Sigmoid colon (tissue), 7 donors: ENCODE measurements around the gene VPS18. TPM values are rescaled to one million over a fixed set of nuclear protein-coding genes. Genes with fewer than 3 reads are reported as not detected.
A peak's percentile ranks its signal among the peaks of the same experiment; 100 is the strongest.

ENCODE experiments used
- DNase-seq: peaks from one replicate; pipeline ENCODE4 v3.0.0-alpha.2; 2019
- H3K27ac ChIP-seq, 4 donors: fragments of 200-600 bp; sonication (generic); one replicate each; pipeline ENCODE4 v1.5.1; 2016 to 2019; ENCODE audit warnings: mild to moderate bottlenecking in 1 of 4
- H3K27me3 ChIP-seq, 3 donors: fragments of 200-600 bp; sonication (generic); one replicate each; pipeline ENCODE4 v1.5.1; 2019; ENCODE audit warnings: mild to moderate bottlenecking in 1 of 3
- H3K36me3 ChIP-seq, 4 donors: fragments of 200-600 bp; sonication (generic); one replicate each; pipeline ENCODE4 v1.5.1; 2016 to 2019
- H3K4me1 ChIP-seq, 4 donors: fragments of 200-600 bp; sonication (generic); one replicate each; pipeline ENCODE4 v1.5.1; 2017 to 2019
- H3K4me3 ChIP-seq, 4 donors: fragments of 200-600 bp; sonication (generic); one replicate each; pipeline ENCODE4 v1.5.1; 2017 to 2019; ENCODE audit warnings: mild to moderate bottlenecking in 2 of 4, moderate library complexity in 1 of 4
- H3K9me3 ChIP-seq, 4 donors: fragments of 200-600 bp in 3 of 4; sonication (generic) in 3 of 4; one replicate each; pipeline versions ENCODE4 v1.5.1 to v1.6.1; 2013 to 2019
- CTCF ChIP-seq, 4 experiments: fragments of 450-650 bp in 3 of 4; fragments of 200-600 bp in 1 of 4; IDR thresholded peaks; one replicate each; pipeline ENCODE4 v1.5.1; 2016 to 2019; ENCODE audit warnings: antibody characterized with exemption in 4 of 4, mild to moderate bottlenecking in 3 of 4, moderate library complexity in 2 of 4
- EP300 ChIP-seq, 4 donors: sonication (generic); formaldehyde crosslinking; IDR thresholded peaks; one replicate each; pipeline ENCODE4 v1.6.1; 2017; ENCODE audit warnings: antibody characterized with exemption in 4 of 4
- POLR2A ChIP-seq, 2 donors: fragments of 450-650 bp; IDR thresholded peaks; one replicate each; pipeline ENCODE4 v1.6.1; 2016; ENCODE audit warnings: antibody characterized with exemption in 2 of 2, mild to moderate bottlenecking in 2 of 2, moderate library complexity in 2 of 2
- POLR2AphosphoS5 ChIP-seq, 4 donors: sonication (generic); formaldehyde crosslinking; IDR thresholded peaks; one replicate each; pipeline ENCODE4 v1.6.1; 2017; ENCODE audit warnings: antibody characterized with exemption in 4 of 4
- WGBS, 2 donors: extraction: QIAGEN DNeasy Blood & Tissue Kit; methylation state at CpG; one replicate each; pipeline ENCODE4 v1.1.7; 2013; 5-methylcytosine and 5-hydroxymethylcytosine counted together
- intact Hi-C: fragments of 100-400 bp; cut with DNase I; formaldehyde crosslinking; loops from one replicate; pipeline ENCODE4 v1.15.1; 2023
- polyA plus RNA-seq, 3 donors: library from polyadenylated mRNA; stranded (reverse); fragments of 200-250 nt; gene quantifications; one replicate each; pipeline ENCODE4 v1.2.3, GENCODE V29; 2013
- total RNA-seq, 4 donors: library from RNA; depleted of rRNA; stranded (reverse); fragments of >200 nt; gene quantifications; one replicate each; pipeline ENCODE4 v1.1.0, GENCODE V29; 2016
- donor health status: healthy with polysubstance abuse.
- donor health status: Bipolar disorder and iron deficiency.
- donor health status: healthy.

Gene VPS18
- total and polyA plus RNA-seq, 7 donors: 4.8 to 19.6 (median 17.4) TPM

GRCh38 chr15:40908095-40908494 is 13.8 kb downstream of the VPS18 start:
- H3K4me3 ChIP-seq: no peak overlapping the region
- TF ChIP-seq POLR2A (IDR thresholded peaks at IDR 0.05): no peak
- TF ChIP-seq CTCF (IDR thresholded peaks at IDR 0.05): no peak
- TF ChIP-seq EP300 (IDR thresholded peaks at IDR 0.05): no peak
- no peak for TF ChIP-seq POLR2AphosphoS5 (IDR thresholded peaks at IDR 0.05)
- no peaks in the 10 kb centered on the region for H3K9me3 ChIP-seq
- intact Hi-C loops: loop anchor here (5.0 kb wide), 3 partner anchors 34 to 209 kb away; partner anchors contain the start of gene INO80
- WGBS, 2 donors: 30 to 73% methylated on average over 7 of the region's 7 CpGs
- no peaks in the 10 kb centered on the region for H3K27me3 ChIP-seq
- H3K4me1 ChIP-seq: peaks cover 0 to 31% (median 29%) of the 10 kb centered on the region in 4 donors
- H3K27ac ChIP-seq: peak overlapping the region in 3 of 4 donors; percentile 75 to 82 (median 78)
- H3K36me3 ChIP-seq: peaks cover 0 to 12% (median 8%) of the 10 kb centered on the region in 4 donors
- no peak for DNase-seq

- WGBS, 2 donors: 61 to 74% methylated on average over 17 of the region's 17 CpGs
- no peak for DNase-seq
- no peaks in the 10 kb centered on the region for H3K27me3 ChIP-seq
- H3K27ac ChIP-seq: no peak overlapping the region
- intact Hi-C loops: loop anchor here (5.0 kb wide), 3 partner anchors 32 to 207 kb away; partner anchors contain the start of gene INO80
- no peaks in the 10 kb centered on the region for H3K36me3 ChIP-seq
- H3K9me3 ChIP-seq: no peaks in the 10 kb centered on the region
- H3K4me1 ChIP-seq: peaks cover 0 to 23% (median 21%) of the 10 kb centered on the region in 4 donors
- no peak overlapping the region for H3K4me3 ChIP-seq
- TF ChIP-seq POLR2A (IDR thresholded peaks at IDR 0.05): no peak
Observed at GRCh38 chr15:40909662-40910630, 15.7 kb downstream of the VPS18 start.

GRCh38 chr15:40911141-40911540 is 16.9 kb downstream of the VPS18 start:
- WGBS, 2 donors: 61 to 65% methylated on average over 7 of the region's 7 CpGs
- H3K4me3 ChIP-seq: no peak overlapping the region
- H3K27ac ChIP-seq: no peak overlapping the region
- peaks cover 0 to 15% (median 14%) of the 10 kb centered on the region in 4 donors for H3K4me1 ChIP-seq
- H3K36me3 ChIP-seq: no peaks in the 10 kb centered on the region
- no peak for DNase-seq
- H3K27me3 ChIP-seq: no peaks in the 10 kb centered on the region
- H3K9me3 ChIP-seq: no peaks in the 10 kb centered on the region
- TF ChIP-seq POLR2AphosphoS5 (IDR thresholded peaks at IDR 0.05) (no peak), EP300 (IDR thresholded peaks at IDR 0.05) (no peak), POLR2A (IDR thresholded peaks at IDR 0.05) (no peak), CTCF (IDR thresholded peaks at IDR 0.05) (no peak)
- intact Hi-C loops: no loop called here

- no peaks in the 10 kb centered on the region for H3K9me3 ChIP-seq
Observed at GRCh38 chr15:40911693-40912092, 17.4 kb downstream of the VPS18 start.

More at GRCh38 chr15:40911693-40912092, 17.4 kb downstream of the VPS18 start:
- WGBS, 2 donors: 87 to 91% methylated on average over 2 of the region's 2 CpGs
- Histone ChIP-seq H3K36me3 (no peaks in the 10 kb centered on the region), H3K27me3 (no peaks in the 10 kb centered on the region), H3K4me3 (no peak overlapping the region), H3K27ac (no peak overlapping the region), H3K4me1 (peaks cover 0 to 10% (median 8%) of the 10 kb centered on the region in 4 donors)
- DNase-seq: no peak
- TF ChIP-seq CTCF (IDR thresholded peaks at IDR 0.05) (no peak), EP300 (IDR thresholded peaks at IDR 0.05) (no peak), POLR2A (IDR thresholded peaks at IDR 0.05) (no peak), POLR2AphosphoS5 (IDR thresholded peaks at IDR 0.05) (no peak)
- intact Hi-C loops: no loop called here
